ENCODE measurements around the gene PLTP. TPM values are rescaled to one million over a fixed set of nuclear protein-coding genes. Genes with fewer than 3 reads are reported as not detected.

PLTP gene
- total and polyA plus RNA-seq, 2 experiments from 2014 or later = 22.6 to 25.7 TPM

DNA sequence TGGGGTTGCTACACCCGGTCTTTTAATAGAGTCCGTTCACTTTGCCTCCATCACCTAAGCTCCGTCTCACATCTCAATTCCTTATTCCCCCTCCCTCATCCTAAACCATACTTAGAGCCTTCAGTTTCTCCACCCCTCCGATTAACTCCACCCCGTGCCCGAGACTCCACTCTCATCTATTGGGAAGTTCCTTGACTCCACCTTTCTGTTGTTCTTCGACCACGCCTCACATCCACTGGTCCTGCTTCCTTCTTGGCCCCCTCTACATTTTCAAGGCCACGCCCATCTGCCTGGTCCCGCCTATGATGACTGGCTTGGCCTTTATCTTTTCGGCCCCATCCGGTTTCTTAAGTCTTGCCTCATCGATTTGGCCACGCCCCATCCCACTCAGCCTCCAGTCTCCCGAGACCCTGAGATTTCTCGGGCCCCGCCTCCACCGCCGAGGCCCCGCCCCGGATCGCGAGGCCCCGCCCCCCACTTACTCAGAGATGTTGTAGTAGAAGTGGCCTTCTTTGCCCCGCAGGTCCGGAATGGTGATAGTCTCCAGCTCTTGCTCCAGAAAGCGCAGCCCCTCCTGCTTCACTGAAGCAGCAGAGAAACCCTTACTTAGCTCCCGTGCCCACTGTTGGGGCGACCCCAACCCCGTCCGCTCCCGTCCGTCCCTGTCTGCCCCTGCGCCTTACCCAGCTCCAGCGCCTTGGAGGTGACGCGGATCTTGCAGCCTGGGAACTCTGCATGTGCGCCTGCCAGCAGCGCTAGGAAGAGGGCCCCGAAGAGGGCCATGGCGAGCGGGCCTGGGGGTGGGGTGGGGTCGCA lies 1.1 kb downstream of the PLTP start:
- Histone ChIP-seq H3K27ac (peak overlapping the region; percentile 63), H3K9me2 (ENCODE audit: insufficient read depth) (no peaks in the 10 kb centered on the region), H3K4me2 (ENCODE audit: unreplicated experiment) (peak overlapping the region; percentile 80), H3K4me3 (peak overlapping the region; percentile 68), H3K36me3 (ENCODE audit: low read depth) (no peaks in the 10 kb centered on the region), H4K20me1 (ENCODE audit: insufficient read depth) (no peaks in the 10 kb centered on the region), H3K9ac (peak overlapping the region; percentile 69), H3F3A (ENCODE audit: insufficient read depth) (peaks cover 6% of the 10 kb centered on the region; the same call in 1 of the 2 replicates), H3K27me3 (replicated peaks; ENCODE audit: insufficient read depth) (no peaks in the 10 kb centered on the region), H3K79me2 (ENCODE audit: insufficient read depth) (no peaks in the 10 kb centered on the region), H2AFZ (peak overlapping the region; percentile 89), H3K4me1 (ENCODE audit: insufficient read depth) (peaks cover 15% of the 10 kb centered on the region), H3K9me3 (ENCODE audit: low read depth) (no peaks in the 10 kb centered on the region)
- WGBS, 2 experiments (ENCODE audit: low coverage in 1 of 2, low lambda C conversion rate in 2 of 2, missing lambda C conversion rate in 2 of 2) = 1 to 3% methylated on average over 31 to 43 of the region's 43 CpGs
- TF ChIP-seq EZH2phosphoT487 (IDR thresholded peaks at IDR 0.05; ENCODE audit: insufficient read depth, low read depth) (no peak), EZH2 (IDR thresholded peaks at IDR 0.05; ENCODE audit: insufficient read depth, poor library complexity, severe bottlenecking) (no peak)
- in situ Hi-C loops (cut with MboI) = no loop called here
- DNase-seq = peak; percentile 99

- Histone ChIP-seq H3K27ac (no peak overlapping the region), H3K4me1 (ENCODE audit: insufficient read depth) (peaks cover 23% of the 10 kb centered on the region), H3K36me3 (ENCODE audit: low read depth) (no peaks in the 10 kb centered on the region), H2AFZ (peak overlapping the region; percentile 64), H3K79me2 (ENCODE audit: insufficient read depth) (no peaks in the 10 kb centered on the region), H4K20me1 (ENCODE audit: insufficient read depth) (no peaks in the 10 kb centered on the region), H3K4me2 (ENCODE audit: unreplicated experiment) (peak overlapping the region; percentile 57), H3K9me3 (ENCODE audit: low read depth) (no peaks in the 10 kb centered on the region), H3F3A (ENCODE audit: insufficient read depth) (peaks cover 11% of the 10 kb centered on the region; the same call in 1 of the 2 replicates), H3K9me2 (ENCODE audit: insufficient read depth) (no peaks in the 10 kb centered on the region), H3K4me3 (peak overlapping the region; percentile 33; the same call in 1 of the 2 replicates), H3K9ac (no peak overlapping the region), H3K27me3 (replicated peaks; ENCODE audit: insufficient read depth) (no peaks in the 10 kb centered on the region)
- no peak for DNase-seq
- in situ Hi-C loops (cut with MboI) = no loop called here
- WGBS, 2 experiments (ENCODE audit: low coverage in 1 of 2, low lambda C conversion rate in 2 of 2, missing lambda C conversion rate in 2 of 2) = 78 to 79% methylated on average over 21 to 22 of the region's 22 CpGs
- TF ChIP-seq EZH2 (IDR thresholded peaks at IDR 0.05; ENCODE audit: insufficient read depth, poor library complexity, severe bottlenecking) (no peak), EZH2phosphoT487 (IDR thresholded peaks at IDR 0.05; ENCODE audit: insufficient read depth, low read depth) (no peak)
Observed at GRCh38 chr20:45909817-45910669, 1.9 kb downstream of the PLTP start.

DNA sequence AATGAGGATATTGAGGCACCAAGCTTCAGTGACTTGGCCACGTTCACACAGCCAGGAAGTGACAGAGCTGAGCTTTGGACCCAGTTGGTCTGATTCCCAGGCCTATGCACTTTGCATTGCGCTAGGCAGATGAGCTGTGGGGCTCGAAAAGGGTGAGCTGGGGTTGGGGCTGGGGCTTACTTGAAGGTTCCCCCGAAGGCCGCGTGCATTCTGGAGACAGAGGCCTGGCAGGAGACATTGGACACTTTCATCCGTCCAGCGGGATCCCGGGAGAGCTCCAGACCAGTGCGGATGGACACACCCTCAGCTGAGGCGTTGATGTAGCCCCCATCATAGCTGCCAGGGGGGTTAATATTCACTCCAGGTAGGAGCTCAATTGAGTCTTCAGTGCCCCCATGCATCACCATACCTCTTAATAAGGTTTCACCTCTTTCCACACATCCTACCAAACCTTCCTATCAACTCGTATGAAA lies 2.6 kb downstream of the PLTP start:
- no peaks in the 10 kb centered on the region for H3K79me2 ChIP-seq (ENCODE audit: insufficient read depth)
- no peaks in the 10 kb centered on the region for H3K9me2 ChIP-seq (ENCODE audit: insufficient read depth)
- DNase-seq = no peak
- no peak overlapping the region for H3K4me3 ChIP-seq
- no peak overlapping the region for H3K27ac ChIP-seq
- in situ Hi-C loops (cut with MboI) = no loop called here
- WGBS, 2 experiments (ENCODE audit: low coverage in 1 of 2, low lambda C conversion rate in 2 of 2, missing lambda C conversion rate in 2 of 2) = 83 to 91% methylated on average over 10 to 12 of the region's 12 CpGs
- no peak overlapping the region for H2AFZ ChIP-seq
- H3F3A ChIP-seq (ENCODE audit: insufficient read depth) = peaks cover 11% of the 10 kb centered on the region; the same call in 1 of the 2 replicates
- no peak overlapping the region for H3K4me2 ChIP-seq (ENCODE audit: unreplicated experiment)
- no peaks in the 10 kb centered on the region for H3K27me3 ChIP-seq (replicated peaks; ENCODE audit: insufficient read depth)
- no peaks in the 10 kb centered on the region for H3K36me3 ChIP-seq (ENCODE audit: low read depth)
- no peaks in the 10 kb centered on the region for H4K20me1 ChIP-seq (ENCODE audit: insufficient read depth)
- TF ChIP-seq EZH2 (IDR thresholded peaks at IDR 0.05; ENCODE audit: insufficient read depth, poor library complexity, severe bottlenecking) (no peak), EZH2phosphoT487 (IDR thresholded peaks at IDR 0.05; ENCODE audit: insufficient read depth, low read depth) (no peak)
- H3K9ac ChIP-seq = no peak overlapping the region
- H3K4me1 ChIP-seq (ENCODE audit: insufficient read depth) = peaks cover 24% of the 10 kb centered on the region
- no peaks in the 10 kb centered on the region for H3K9me3 ChIP-seq (ENCODE audit: low read depth)

DNA sequence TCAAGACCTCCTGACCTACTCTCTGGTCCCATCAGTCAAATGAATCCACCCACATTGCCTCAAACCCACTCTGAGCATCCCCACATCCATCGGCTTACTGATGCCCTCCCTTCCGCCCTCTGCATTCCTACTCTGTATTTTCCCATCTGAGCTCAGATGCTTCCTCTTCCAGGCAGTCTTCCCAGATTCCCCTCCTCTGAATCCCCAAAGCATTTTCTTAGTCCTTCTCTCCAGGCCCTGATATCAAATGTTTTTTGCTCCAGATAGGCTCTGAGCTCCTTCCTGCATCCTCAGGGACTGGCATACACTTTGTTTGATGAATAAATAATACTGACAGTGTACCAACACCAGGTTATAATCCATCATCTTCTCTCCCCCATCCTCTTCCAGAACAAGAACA lies 3.9 kb downstream of the PLTP start:
- H3K36me3 ChIP-seq (ENCODE audit: low read depth) = no peaks in the 10 kb centered on the region
- peaks cover 24% of the 10 kb centered on the region for H3K4me1 ChIP-seq (ENCODE audit: insufficient read depth)
- no peak overlapping the region for H2AFZ ChIP-seq
- H3K4me3 ChIP-seq = no peak overlapping the region
- H3K9me3 ChIP-seq (ENCODE audit: low read depth) = no peaks in the 10 kb centered on the region
- no peaks in the 10 kb centered on the region for H3K79me2 ChIP-seq (ENCODE audit: insufficient read depth)
- DNase-seq = no peak
- no peaks in the 10 kb centered on the region for H4K20me1 ChIP-seq (ENCODE audit: insufficient read depth)
- H3K9me2 ChIP-seq (ENCODE audit: insufficient read depth) = no peaks in the 10 kb centered on the region
- peaks cover 11% of the 10 kb centered on the region; the same call in 1 of the 2 replicates for H3F3A ChIP-seq (ENCODE audit: insufficient read depth)
- no peak overlapping the region for H3K27ac ChIP-seq
- no peak overlapping the region for H3K4me2 ChIP-seq (ENCODE audit: unreplicated experiment)
- WGBS, 2 experiments (ENCODE audit: low coverage in 1 of 2, low lambda C conversion rate in 2 of 2, missing lambda C conversion rate in 2 of 2) = 92 to 98% methylated on average over 2 of the region's 2 CpGs
- TF ChIP-seq EZH2phosphoT487 (IDR thresholded peaks at IDR 0.05; ENCODE audit: insufficient read depth, low read depth) (no peak), EZH2 (IDR thresholded peaks at IDR 0.05; ENCODE audit: insufficient read depth, poor library complexity, severe bottlenecking) (no peak)
- no peak overlapping the region for H3K9ac ChIP-seq
- in situ Hi-C loops (cut with MboI) = no loop called here
- no peaks in the 10 kb centered on the region for H3K27me3 ChIP-seq (replicated peaks; ENCODE audit: insufficient read depth)

Measured in GM23248 (cell line).